ENCODE data around the gene PNMA8B.

DNA sequence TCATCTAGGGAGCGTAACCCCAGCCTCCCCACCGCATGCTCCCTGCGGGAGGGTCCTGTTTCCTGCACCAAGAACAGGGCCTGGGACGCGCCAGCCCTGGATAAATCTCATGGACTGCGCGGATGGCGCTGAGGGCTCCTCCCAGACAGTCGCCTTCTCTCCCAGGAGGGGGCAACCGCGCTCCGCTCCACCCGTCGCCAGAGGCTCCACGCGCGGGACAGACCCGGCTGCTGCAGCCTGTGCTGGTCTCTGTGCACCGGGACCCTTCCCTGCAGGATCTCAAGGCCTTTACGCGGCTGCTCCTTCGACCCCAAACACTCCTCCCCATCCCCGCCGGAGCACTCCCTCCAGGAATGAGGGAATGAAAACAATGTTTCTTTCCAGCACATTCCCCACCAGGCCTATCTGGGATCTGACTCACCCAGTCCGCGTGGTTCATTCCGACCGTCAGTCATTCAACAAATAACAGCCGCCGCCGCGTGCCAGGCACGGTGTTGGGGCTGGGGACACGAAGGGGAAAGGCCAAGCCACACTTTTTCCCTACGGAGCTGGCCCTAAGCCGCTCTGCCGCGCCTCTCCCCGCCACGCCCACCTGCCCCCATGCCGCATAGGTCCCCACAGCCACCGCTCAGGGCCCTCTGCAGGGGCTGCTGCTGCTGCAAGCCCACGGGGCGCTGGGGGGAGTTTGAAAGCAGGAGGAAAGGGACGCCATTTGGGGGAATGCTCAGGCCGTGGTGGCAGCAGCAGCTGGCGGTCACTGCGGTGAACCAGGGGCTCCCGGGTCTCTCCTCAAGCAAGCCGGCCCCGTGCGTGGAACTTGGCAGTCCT, 6.0 kb downstream of the PNMA8B start:
- TF ChIP-seq POLR2A (IDR thresholded peaks at IDR 0.05) (no peak), CTCF (IDR thresholded peaks at IDR 0.05) (peak in 1 of 2 donors; percentile 43), POLR2AphosphoS5 (IDR thresholded peaks at IDR 0.05) (no peak)
